DOHH2 (cell line): ENCODE results near the gene TTLL8.

Experiments
- H3F3A ChIP-seq: fragments of 200-600 bp; sonication (generic), shearing (Covaris generic); 2 replicates; pipeline ENCODE4 v1.6.0; 2016; ENCODE audit warnings: antibody characterized with exemption, mild to moderate bottlenecking; ENCODE audit not compliant: control insufficient read depth, insufficient read depth
- H3K27ac ChIP-seq: fragments of 200-600 bp; sonication (generic); 2 replicates; pipeline ENCODE4 v1.5.1; 2014; ENCODE audit warnings: low read depth, mild to moderate bottlenecking, low read length, moderate library complexity
- H3K27me3 ChIP-seq: fragments of 200-600 bp; sonication (generic); 2 replicates; pipeline ENCODE4 v1.6.1; 2014; ENCODE audit warnings: mild to moderate bottlenecking, low read length, mixed read lengths; ENCODE audit not compliant: control insufficient read depth
- H3K36me3 ChIP-seq: fragments of 200-600 bp; sonication (generic); 2 replicates; pipeline ENCODE4 v1.6.1; 2014; ENCODE audit warnings: mild to moderate bottlenecking, low read length, moderate library complexity, mixed read lengths; ENCODE audit not compliant: control insufficient read depth
- H3K4me1 ChIP-seq: fragments of 200-600 bp; sonication (generic); 2 replicates; pipeline ENCODE4 v1.6.1; 2014; ENCODE audit warnings: mild to moderate bottlenecking, low read length, mixed read lengths; ENCODE audit not compliant: control insufficient read depth
- H3K4me2 ChIP-seq: fragments of 200-600 bp; sonication (generic); 2 replicates; pipeline ENCODE4 v1.6.0; 2014; ENCODE audit warnings: mild to moderate bottlenecking, low read length, moderate library complexity
- H3K4me3 ChIP-seq: fragments of 200-600 bp; sonication (generic); 2 replicates; pipeline ENCODE4 v1.5.1; 2014; ENCODE audit warnings: mild to moderate bottlenecking, low read length, mixed read lengths
- H3K79me2 ChIP-seq: fragments of 200-600 bp; sonication (generic); 2 replicates; pipeline ENCODE4 v1.6.1; 2014; ENCODE audit warnings: mild to moderate bottlenecking, low read length, mixed read lengths; ENCODE audit not compliant: control insufficient read depth
- H3K9me2 ChIP-seq: fragments of 200-600 bp; sonication (generic); replicated peaks from 2 replicates; pipeline ENCODE4 v1.6.1; 2014; ENCODE audit warnings: mild to moderate bottlenecking, low read length, mixed read lengths; ENCODE audit not compliant: control insufficient read depth
- H3K9me3 ChIP-seq: fragments of 200-600 bp; sonication (generic); 2 replicates; pipeline ENCODE4 v1.6.1; 2014; ENCODE audit warnings: antibody characterized with exemption, low read length, mixed read lengths; ENCODE audit not compliant: control insufficient read depth, insufficient read depth
- H4K20me1 ChIP-seq: fragments of 200-600 bp; sonication (generic); 2 replicates; pipeline ENCODE4 v1.6.0; 2014; ENCODE audit warnings: low read depth, mild to moderate bottlenecking, antibody characterized with exemption, low read length, moderate library complexity; ENCODE audit not compliant: control insufficient read depth, insufficient read depth
- CTCF ChIP-seq: fragments of 200-600 bp; sonication (generic); IDR thresholded peaks from one replicate; pipeline ENCODE4 v1.5.1; 2014; ENCODE audit warnings: antibody characterized with exemption, mild to moderate bottlenecking, low read depth, low read length; ENCODE audit not compliant: poor library complexity, severe bottlenecking
- EZH2phosphoT487 ChIP-seq: fragments of 200-600 bp; sonication (generic); IDR thresholded peaks from 2 replicates; pipeline ENCODE4 v1.6.1; 2017; ENCODE audit warnings: borderline replicate concordance, mild to moderate bottlenecking, antibody characterized with exemption, low read length, moderate library complexity, mixed read lengths

Gene TTLL8

DNA sequence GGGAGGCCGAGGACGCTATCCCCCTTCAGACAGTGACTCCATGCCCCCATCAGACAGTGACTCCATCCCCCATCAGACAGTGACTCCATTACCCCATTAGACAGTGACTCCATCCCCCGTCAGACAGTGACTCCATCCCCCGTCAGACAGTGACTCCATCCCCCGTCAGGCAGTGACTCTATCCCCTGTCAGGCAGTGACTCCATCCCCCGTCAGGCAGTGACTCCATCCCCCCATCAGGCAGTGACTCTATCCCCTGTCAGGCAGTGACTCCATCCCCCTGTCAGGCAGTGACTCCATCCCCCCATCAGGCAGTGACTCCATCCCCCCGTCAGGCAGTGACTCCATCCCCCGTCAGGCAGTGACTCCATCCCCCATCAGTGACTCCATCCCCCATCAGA is 9.1 kb upstream of the TTLL8 start:
- Histone ChIP-seq H3F3A (no peaks in the 10 kb centered on the region), H4K20me1 (no peaks in the 10 kb centered on the region), H3K79me2 (no peaks in the 10 kb centered on the region), H3K4me1 (peaks cover 16% of the 10 kb centered on the region), H3K36me3 (no peaks in the 10 kb centered on the region), H3K27ac (0 out of 2 replicates have a peak overlapping the region, but pooled peaks have one; percentile 12), H3K27me3 (no peaks in the 10 kb centered on the region), H3K4me2 (peak overlapping the region; percentile 24), H3K4me3 (no peak overlapping the region), H3K9me3 (no peaks in the 10 kb centered on the region), H3K9me2 (no peaks in the 10 kb centered on the region)
- no peak for TF ChIP-seq CTCF
- TF ChIP-seq EZH2phosphoT487, result no peak

GRCh38 chr22:50064453-50064852 is 6.4 kb upstream of the TTLL8 start:
- Histone ChIP-seq H3F3A (peaks cover 3% of the 10 kb centered on the region), H3K27ac (no peak overlapping the region), H3K4me1 (peaks cover 25% of the 10 kb centered on the region), H3K9me3 (no peaks in the 10 kb centered on the region), H3K27me3 (no peaks in the 10 kb centered on the region), H3K36me3 (no peaks in the 10 kb centered on the region), H4K20me1 (no peaks in the 10 kb centered on the region), H3K4me2 (no peak overlapping the region), H3K4me3 (no peak overlapping the region), H3K9me2 (no peaks in the 10 kb centered on the region), H3K79me2 (no peaks in the 10 kb centered on the region)
- TF ChIP-seq CTCF (no peak), EZH2phosphoT487 (no peak)

- Histone ChIP-seq H3K4me2 (no peak overlapping the region), H3K4me1 (peaks cover 31% of the 10 kb centered on the region), H3F3A (peaks cover 10% of the 10 kb centered on the region), H3K4me3 (no peak overlapping the region), H3K79me2 (no peaks in the 10 kb centered on the region), H3K9me2 (no peaks in the 10 kb centered on the region), H3K36me3 (no peaks in the 10 kb centered on the region), H3K27ac (no peak overlapping the region), H3K27me3 (no peaks in the 10 kb centered on the region), H3K9me3 (no peaks in the 10 kb centered on the region), H4K20me1 (no peaks in the 10 kb centered on the region)
- TF ChIP-seq CTCF (no peak), EZH2phosphoT487 (no peak)
These were observed 5.7 kb upstream of the TTLL8 start for GRCh38 chr22:50063589-50064393.
